GM12801 (cell line): ENCODE data around the gene ANO9.

Experiments used
- CTCF ChIP-seq: IDR thresholded peaks from one replicate; pipeline ENCODE4 v1.5.1; 2011; ENCODE audit warnings: control low read depth; ENCODE audit not compliant: insufficient read length; ENCODE audit errors: extremely low read depth

ANO9 gene

GRCh38 chr11:476416-476815, 34.6 kb upstream of the ANO9 start:
- TF ChIP-seq CTCF, result no peak

DNA sequence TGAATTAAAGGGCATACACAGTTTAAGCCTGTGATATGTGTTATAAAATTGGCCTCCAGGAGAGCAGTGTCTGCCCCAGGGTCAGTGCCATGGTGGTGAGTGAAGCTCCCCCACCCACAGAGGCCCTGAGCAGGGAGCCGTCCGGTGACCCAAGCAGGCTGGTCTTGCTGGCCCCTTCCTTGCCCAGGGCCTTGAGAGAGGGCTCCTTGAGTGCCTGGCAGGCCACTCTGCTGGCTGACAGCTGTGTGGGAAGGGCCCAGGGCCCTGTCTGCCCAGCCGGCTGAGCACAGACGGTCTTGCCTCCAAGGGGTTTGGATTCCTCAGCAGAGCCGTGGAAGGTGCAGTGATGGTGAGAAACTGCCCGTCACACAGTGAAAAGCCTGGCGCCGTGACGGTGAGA, 34.1 kb upstream of the ANO9 start:
- TF ChIP-seq CTCF, result no peak

DNA sequence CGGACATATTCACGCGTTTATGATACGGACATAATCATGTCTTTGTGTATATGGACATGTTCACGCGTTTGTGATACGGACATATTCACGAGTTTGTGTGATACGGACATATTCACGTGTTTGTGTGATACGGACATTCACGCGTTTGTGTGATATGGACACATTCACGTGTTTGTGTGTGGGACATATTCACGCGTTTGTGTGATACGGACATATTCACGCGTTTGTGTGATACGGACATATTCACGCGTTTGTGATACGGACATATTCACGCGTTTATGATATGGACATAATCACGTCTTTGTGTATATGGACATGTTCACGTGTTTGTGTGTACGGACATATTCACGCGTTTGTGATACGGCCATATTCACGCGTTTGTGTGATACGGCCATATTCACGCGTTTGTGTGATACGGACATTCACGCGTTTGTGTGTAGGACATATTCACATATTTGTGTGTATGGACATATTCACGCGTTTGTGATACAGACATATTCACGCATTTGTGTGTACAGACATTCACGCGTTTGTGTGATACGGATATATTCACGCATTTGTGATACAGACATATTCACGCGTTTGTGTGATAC, 33.2 kb upstream of the ANO9 start:
- no peak for TF ChIP-seq CTCF

GRCh38 chr11:473962-474785, 32.4 kb upstream of the ANO9 start:
- TF ChIP-seq CTCF, result no peak

DNA sequence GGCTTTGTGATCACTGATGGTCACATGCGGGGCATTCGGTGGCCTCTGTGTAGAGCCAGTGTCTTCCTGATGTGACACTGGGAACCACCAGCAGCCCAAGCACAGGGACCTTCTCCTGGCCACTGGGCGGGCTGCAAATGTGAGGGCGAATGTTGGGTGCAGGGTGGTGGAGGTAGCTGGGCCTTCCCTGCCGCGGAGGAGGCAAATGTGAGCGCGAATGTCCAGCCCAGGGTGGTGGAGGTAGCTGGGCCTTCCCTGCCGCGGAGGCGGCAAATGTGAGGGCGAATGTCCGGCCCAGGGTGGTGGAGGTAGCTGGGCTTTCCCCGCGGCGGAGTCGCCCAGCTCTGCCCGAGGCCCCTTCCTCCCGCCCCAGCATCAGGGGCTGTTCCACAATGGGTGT, 31.6 kb upstream of the ANO9 start:
- TF ChIP-seq CTCF, result no peak

- TF ChIP-seq CTCF, result no peak
Observed at GRCh38 chr11:472816-473215, 31.0 kb upstream of the ANO9 start.

GRCh38 chr11:472272-472671, 30.5 kb upstream of the ANO9 start:
- no peak for TF ChIP-seq CTCF
